Mesothelial cell of epicardium (in vitro differentiated cells): ENCODE results near the gene SEC14L5. TPM values are rescaled to one million over a fixed set of nuclear protein-coding genes. Genes with fewer than 3 reads are reported as not detected.

Experiments used
- DNase-seq, 2 experiments: peaks; one replicate each; pipeline ENCODE4 v3.0.0; 2021; ENCODE audit warnings: low spot score in 2 of 2; ENCODE audit not compliant: unreplicated experiment in 2 of 2
- H3K27ac Mint-ChIP-seq: 2 replicates; pipeline ENCODE4 v1.8.0; 2021; ENCODE audit warnings: mixed read lengths
- H3K27me3 Mint-ChIP-seq: 2 replicates; pipeline ENCODE4 v1.8.0; 2021; ENCODE audit warnings: low read depth, mixed read lengths
- H3K36me3 Mint-ChIP-seq: 2 replicates; pipeline ENCODE4 v1.8.0; 2021; ENCODE audit warnings: mixed read lengths
- H3K4me1 Mint-ChIP-seq: 2 replicates; pipeline ENCODE4 v1.8.0; 2021; ENCODE audit warnings: mixed read lengths
- H3K4me3 Mint-ChIP-seq: 2 replicates; pipeline ENCODE4 v1.8.0; 2021; ENCODE audit warnings: mild to moderate bottlenecking, moderate library complexity, mixed read lengths
- H3K9me3 Mint-ChIP-seq: 2 replicates; pipeline ENCODE4 v1.8.0; 2021; ENCODE audit warnings: mixed read lengths
- CTCF ChIP-seq: fragments of 200-600 bp; sonication (generic); IDR thresholded peaks from one replicate; pipeline ENCODE4 v1.5.0; 2021; ENCODE audit warnings: antibody characterized with exemption; ENCODE audit not compliant: unreplicated experiment
- total RNA-seq: library from RNA; stranded (reverse); gene quantifications from 3 replicates; pipeline ENCODE4 v1.2.1, GENCODE V29; 2021

The SEC14L5 gene
- total RNA-seq, 1 donor from 2014 or later = 0.13 TPM

- peak overlapping the region; percentile 83 for H3K27ac Mint-ChIP-seq
Observed at GRCh38 chr16:4918781-4919251, 39.3 kb upstream of the SEC14L5 start.

GRCh38 chr16:4920826-4921225 lies 37.3 kb upstream of the SEC14L5 start:
- Mint-ChIP-seq H3K4me1 (peaks cover 46% of the 10 kb centered on the region), H3K36me3 (no peaks in the 10 kb centered on the region), H3K4me3 (no peak overlapping the region), H3K27me3 (no peaks in the 10 kb centered on the region), H3K27ac (no peak overlapping the region), H3K9me3 (no peaks in the 10 kb centered on the region)
- no peak for DNase-seq
- no peak for TF ChIP-seq CTCF

More at GRCh38 chr16:4918781-4919251, 39.3 kb upstream of the SEC14L5 start:
- peaks cover 28% of the 10 kb centered on the region for H3K4me1 Mint-ChIP-seq
- H3K27me3 Mint-ChIP-seq = no peaks in the 10 kb centered on the region
- TF ChIP-seq CTCF = no peak
- H3K4me3 Mint-ChIP-seq = peak overlapping the region; percentile 13
- H3K36me3 Mint-ChIP-seq = no peaks in the 10 kb centered on the region
- H3K9me3 Mint-ChIP-seq = no peaks in the 10 kb centered on the region
- DNase-seq = peak in 1 of 2 experiments; percentile 57

- H3K27ac Mint-ChIP-seq = peak overlapping the region; percentile 90
- DNase-seq = no peak
- H3K4me1 Mint-ChIP-seq = peaks cover 37% of the 10 kb centered on the region
- no peak overlapping the region for H3K4me3 Mint-ChIP-seq
- peaks cover 7% of the 10 kb centered on the region for H3K9me3 Mint-ChIP-seq
- peaks cover 9% of the 10 kb centered on the region for H3K36me3 Mint-ChIP-seq
- H3K27me3 Mint-ChIP-seq = no peaks in the 10 kb centered on the region
- TF ChIP-seq CTCF = no peak
Observed at GRCh38 chr16:4922721-4923342, 35.3 kb upstream of the SEC14L5 start.

GRCh38 chr16:4923853-4924252 lies 34.3 kb upstream of the SEC14L5 start:
- TF ChIP-seq CTCF = no peak
- no peak overlapping the region for H3K4me3 Mint-ChIP-seq
- H3K36me3 Mint-ChIP-seq = peaks cover 9% of the 10 kb centered on the region
- DNase-seq = no peak
- peaks cover 30% of the 10 kb centered on the region for H3K4me1 Mint-ChIP-seq
- no peaks in the 10 kb centered on the region for H3K27me3 Mint-ChIP-seq
- H3K27ac Mint-ChIP-seq = peak overlapping the region; percentile 97
- peaks cover 7% of the 10 kb centered on the region for H3K9me3 Mint-ChIP-seq

GRCh38 chr16:4924593-4925292 lies 33.4 kb upstream of the SEC14L5 start:
- TF ChIP-seq CTCF = no peak
- Mint-ChIP-seq H3K27ac (peak overlapping the region; percentile 97), H3K4me1 (peaks cover 27% of the 10 kb centered on the region), H3K36me3 (peaks cover 14% of the 10 kb centered on the region), H3K9me3 (peaks cover 7% of the 10 kb centered on the region), H3K4me3 (peak overlapping the region; percentile 30), H3K27me3 (no peaks in the 10 kb centered on the region)
- DNase-seq = no peak
